Measurements from ENCODE around the gene LRRTM1. TPM values are rescaled to one million over a fixed set of nuclear protein-coding genes. Genes with fewer than 3 reads are reported as not detected.

LRRTM1 gene, protein sequence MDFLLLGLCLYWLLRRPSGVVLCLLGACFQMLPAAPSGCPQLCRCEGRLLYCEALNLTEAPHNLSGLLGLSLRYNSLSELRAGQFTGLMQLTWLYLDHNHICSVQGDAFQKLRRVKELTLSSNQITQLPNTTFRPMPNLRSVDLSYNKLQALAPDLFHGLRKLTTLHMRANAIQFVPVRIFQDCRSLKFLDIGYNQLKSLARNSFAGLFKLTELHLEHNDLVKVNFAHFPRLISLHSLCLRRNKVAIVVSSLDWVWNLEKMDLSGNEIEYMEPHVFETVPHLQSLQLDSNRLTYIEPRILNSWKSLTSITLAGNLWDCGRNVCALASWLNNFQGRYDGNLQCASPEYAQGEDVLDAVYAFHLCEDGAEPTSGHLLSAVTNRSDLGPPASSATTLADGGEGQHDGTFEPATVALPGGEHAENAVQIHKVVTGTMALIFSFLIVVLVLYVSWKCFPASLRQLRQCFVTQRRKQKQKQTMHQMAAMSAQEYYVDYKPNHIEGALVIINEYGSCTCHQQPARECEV
- total RNA-seq (ENCODE audit: low replicate concordance), result 5.0 and 29.1 TPM in 2 replicates
- long read RNA-seq, partial matches to known transcripts, result 1 of 9 reads
- long read RNA-seq, other reads (novel, unspliced or antisense), result 4 of 9 reads

DNA sequence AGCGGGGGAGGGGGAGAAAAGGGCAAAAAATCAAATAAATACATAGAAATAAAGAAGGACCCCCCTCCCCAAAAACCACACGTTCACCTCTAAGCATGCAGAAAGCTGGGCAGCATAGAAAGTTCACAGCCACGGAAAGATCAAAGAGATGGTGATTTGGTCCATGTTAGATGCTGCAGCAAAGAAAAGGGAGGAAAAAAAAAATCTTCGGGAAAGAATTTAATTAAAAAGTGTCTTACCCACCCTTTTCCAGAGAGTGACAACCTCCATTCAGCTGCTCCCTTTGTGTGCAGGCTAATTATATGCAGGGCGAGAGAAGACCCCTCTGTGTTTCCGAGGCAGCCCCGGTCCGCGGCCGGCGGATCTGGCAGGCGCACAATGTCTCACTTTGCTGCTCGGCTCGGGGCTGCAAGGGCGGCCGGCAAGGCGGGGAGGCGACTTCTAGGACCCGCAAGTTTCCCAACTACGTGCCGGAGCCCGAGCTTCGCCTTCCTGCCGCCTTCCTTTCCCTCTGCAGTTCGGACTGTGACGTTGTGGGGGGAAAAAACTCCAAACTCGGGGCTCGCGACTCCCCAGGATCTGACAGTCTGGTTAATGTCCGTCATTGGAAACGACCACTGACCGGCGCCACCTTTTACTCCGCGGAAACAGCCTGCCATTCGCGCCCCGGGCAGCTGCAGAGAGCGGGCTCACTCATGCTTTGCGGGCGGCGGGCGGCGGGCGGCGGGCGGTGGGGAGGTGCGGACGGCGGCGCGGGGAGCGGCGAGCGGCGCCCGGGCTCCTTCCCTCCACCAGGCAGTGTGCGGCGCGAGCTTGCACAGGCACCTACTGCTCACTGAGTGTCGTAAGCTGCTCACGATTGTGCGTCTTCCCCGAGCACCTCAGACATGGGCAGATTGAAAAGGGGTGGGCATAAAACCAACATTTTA is at the start of gene LRRTM1:
Gene LRRTM1, minus strand, starts transcription at position 844 of the 929 bp plus-strand sequence. CDS start 933 bp downstream, outside the sequence.
- peaks cover 3% of the 10 kb centered on the region for H3K36me3 Mint-ChIP-seq
- peaks cover 90% of the 10 kb centered on the region for H3K27me3 Mint-ChIP-seq
- peak within 1 kb of the TSS; percentile 91 for H3K4me3 Mint-ChIP-seq
- peak; percentile 69 for DNase-seq (ENCODE audit: extremely low spot score, unreplicated experiment)
- peaks cover 10% of the 10 kb centered on the region for H3K4me1 Mint-ChIP-seq (ENCODE audit: unreplicated experiment)
- TF ChIP-seq, protein P1, sequence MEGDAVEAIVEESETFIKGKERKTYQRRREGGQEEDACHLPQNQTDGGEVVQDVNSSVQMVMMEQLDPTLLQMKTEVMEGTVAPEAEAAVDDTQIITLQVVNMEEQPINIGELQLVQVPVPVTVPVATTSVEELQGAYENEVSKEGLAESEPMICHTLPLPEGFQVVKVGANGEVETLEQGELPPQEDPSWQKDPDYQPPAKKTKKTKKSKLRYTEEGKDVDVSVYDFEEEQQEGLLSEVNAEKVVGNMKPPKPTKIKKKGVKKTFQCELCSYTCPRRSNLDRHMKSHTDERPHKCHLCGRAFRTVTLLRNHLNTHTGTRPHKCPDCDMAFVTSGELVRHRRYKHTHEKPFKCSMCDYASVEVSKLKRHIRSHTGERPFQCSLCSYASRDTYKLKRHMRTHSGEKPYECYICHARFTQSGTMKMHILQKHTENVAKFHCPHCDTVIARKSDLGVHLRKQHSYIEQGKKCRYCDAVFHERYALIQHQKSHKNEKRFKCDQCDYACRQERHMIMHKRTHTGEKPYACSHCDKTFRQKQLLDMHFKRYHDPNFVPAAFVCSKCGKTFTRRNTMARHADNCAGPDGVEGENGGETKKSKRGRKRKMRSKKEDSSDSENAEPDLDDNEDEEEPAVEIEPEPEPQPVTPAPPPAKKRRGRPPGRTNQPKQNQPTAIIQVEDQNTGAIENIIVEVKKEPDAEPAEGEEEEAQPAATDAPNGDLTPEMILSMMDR (conservative IDR thresholded peaks at IDR 0.05), result no peak
- no peak within 1 kb of the TSS for H3K27ac Mint-ChIP-seq
- no peaks in the 10 kb centered on the region for H3K9me3 Mint-ChIP-seq

DNA sequence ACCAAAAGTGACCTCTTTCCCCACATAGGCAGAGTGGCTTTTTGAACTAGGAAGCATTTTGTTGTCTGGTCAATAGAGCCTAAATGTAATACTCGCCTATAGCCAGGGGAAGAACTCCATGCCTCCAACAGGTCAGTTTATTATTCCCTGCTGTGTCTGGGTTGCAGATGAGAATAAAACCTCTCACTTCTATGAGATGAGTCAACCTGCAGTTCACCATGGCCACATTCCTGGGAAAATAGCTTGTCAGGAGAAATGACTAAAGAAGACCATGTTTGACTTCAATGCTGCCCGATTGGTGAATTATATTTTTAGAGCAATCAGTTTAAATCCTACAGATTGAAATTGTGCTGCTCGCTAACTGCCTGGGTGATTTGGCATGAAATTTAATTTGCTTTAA is 46.7 kb upstream of the LRRTM1 start:
- Mint-ChIP-seq H3K9me3 (no peaks in the 10 kb centered on the region), H3K27ac (no peak overlapping the region), H3K4me3 (no peak overlapping the region), H3K4me1 (ENCODE audit: unreplicated experiment) (no peaks in the 10 kb centered on the region), H3K27me3 (peaks cover 11% of the 10 kb centered on the region), H3K36me3 (no peaks in the 10 kb centered on the region)
- no peak for DNase-seq (ENCODE audit: extremely low spot score, unreplicated experiment)
- TF ChIP-seq, protein P1 (conservative IDR thresholded peaks at IDR 0.05), result no peak

DNA sequence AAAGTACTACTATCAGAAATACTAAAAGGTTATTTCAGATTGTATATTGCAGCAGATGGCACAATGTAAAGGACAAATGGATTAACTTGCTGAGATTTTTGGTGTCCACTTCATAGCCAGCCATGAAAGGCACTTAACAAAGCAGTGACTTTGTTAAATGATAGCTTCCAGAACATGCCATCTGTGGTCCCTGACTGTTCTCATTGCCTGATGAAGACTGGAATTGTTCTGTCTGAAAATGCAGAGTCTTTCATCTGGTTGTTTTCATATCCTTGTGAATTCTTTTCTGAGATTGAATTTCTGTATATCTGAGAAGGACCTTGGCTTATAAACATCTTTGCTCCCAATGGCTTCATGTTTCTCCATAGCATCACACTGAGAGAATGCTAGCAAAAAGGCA is 44.4 kb upstream of the LRRTM1 start:
- Mint-ChIP-seq H3K9me3 (no peaks in the 10 kb centered on the region), H3K27me3 (peaks cover 6% of the 10 kb centered on the region), H3K4me1 (ENCODE audit: unreplicated experiment) (no peaks in the 10 kb centered on the region), H3K36me3 (no peaks in the 10 kb centered on the region), H3K4me3 (no peak overlapping the region), H3K27ac (no peak overlapping the region)
- TF ChIP-seq, protein P1 (conservative IDR thresholded peaks at IDR 0.05), result no peak
- no peak for DNase-seq (ENCODE audit: extremely low spot score, unreplicated experiment)

DNA sequence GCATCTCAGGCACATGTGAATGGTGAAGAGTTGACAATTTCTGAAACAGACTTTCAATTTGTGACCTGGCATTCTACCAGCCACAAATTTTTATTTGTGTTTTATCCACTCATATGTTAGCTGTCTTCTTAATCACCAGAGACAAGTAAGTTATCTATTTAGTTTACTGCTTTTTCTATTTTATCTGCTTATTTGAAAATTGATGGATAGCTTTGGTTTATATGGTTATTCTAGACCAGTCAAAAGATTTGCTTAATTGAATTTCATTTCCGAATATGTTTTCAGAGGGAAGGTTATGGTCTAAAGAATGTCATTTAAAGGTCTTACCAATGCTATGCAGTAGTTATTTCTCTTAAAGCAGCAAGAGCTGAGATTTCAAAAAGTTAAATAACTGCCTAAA is 43.5 kb upstream of the LRRTM1 start:
- Mint-ChIP-seq H3K9me3 (no peaks in the 10 kb centered on the region), H3K4me3 (no peak overlapping the region), H3K27me3 (peaks cover 4% of the 10 kb centered on the region), H3K4me1 (ENCODE audit: unreplicated experiment) (no peaks in the 10 kb centered on the region), H3K36me3 (no peaks in the 10 kb centered on the region), H3K27ac (no peak overlapping the region)
- TF ChIP-seq, protein P1 (conservative IDR thresholded peaks at IDR 0.05), result no peak
- no peak for DNase-seq (ENCODE audit: extremely low spot score, unreplicated experiment)

DNA sequence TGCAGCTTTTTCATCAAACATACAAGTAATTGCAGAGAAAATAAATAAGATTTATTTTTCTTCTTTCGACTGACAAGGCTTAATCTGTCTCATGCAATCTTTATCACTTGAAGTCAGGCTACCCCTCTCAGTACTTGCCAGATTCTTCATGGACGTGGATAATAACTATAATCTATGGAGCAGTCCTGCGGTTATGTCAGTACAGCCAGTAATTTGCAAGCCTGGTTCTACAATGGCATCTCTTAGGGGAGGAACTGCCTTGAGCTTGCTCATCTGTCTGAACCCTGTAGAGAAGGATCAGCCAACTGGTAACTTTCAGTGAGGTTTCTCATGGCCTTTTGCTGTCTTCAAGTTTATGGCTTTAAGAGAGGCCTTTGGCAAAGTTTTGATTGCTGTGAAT is 35.5 kb upstream of the LRRTM1 start:
- DNase-seq (ENCODE audit: extremely low spot score, unreplicated experiment), result no peak
- no peaks in the 10 kb centered on the region for H3K36me3 Mint-ChIP-seq
- no peaks in the 10 kb centered on the region for H3K9me3 Mint-ChIP-seq
- TF ChIP-seq, protein P1 (conservative IDR thresholded peaks at IDR 0.05), result no peak
- no peak overlapping the region for H3K27ac Mint-ChIP-seq
- no peak overlapping the region for H3K4me3 Mint-ChIP-seq
- H3K4me1 Mint-ChIP-seq (ENCODE audit: unreplicated experiment), result no peaks in the 10 kb centered on the region
- peaks cover 2% of the 10 kb centered on the region for H3K27me3 Mint-ChIP-seq
